HL-60/S4 treated with phorbol 12-myristate 13-acetate at 8.2 ng/mL for 4 days and 3 days (cell line): ENCODE results near the gene PHF14.
"Not testable (repeated sequence)": the region's sequence is repeated elsewhere in the genome, so short reads cannot be mapped to it uniquely, and the experiment has no call there.

ENCODE experiments used
- in situ Hi-C: fragments of 300-500 bp; cut with MboI; formaldehyde crosslinking; loops from 2 replicates; pipeline ENCODE4 v1.15.0; 2022; ENCODE audit warnings: low sequenced_read_pairs

The PHF14 gene

GRCh38 chr7:10981317-10981716 is 7.6 kb downstream of the PHF14 start:
- in situ Hi-C loops: no loop called here

GRCh38 chr7:10990748-10991147 is 17.1 kb downstream of the PHF14 start:
- in situ Hi-C loops: not testable (repeated sequence)

GRCh38 chr7:10995482-10996166 is 22.0 kb downstream of the PHF14 start:
- in situ Hi-C loops: not testable (repeated sequence)

- in situ Hi-C loops: no loop called here
Observed at GRCh38 chr7:10998996-10999757, 25.5 kb downstream of the PHF14 start.

GRCh38 chr7:11005202-11005601 is 31.5 kb downstream of the PHF14 start:
- in situ Hi-C loops: no loop called here

GRCh38 chr7:11006291-11006690 is 32.6 kb downstream of the PHF14 start:
- in situ Hi-C loops: no loop called here

GRCh38 chr7:11009631-11010030 is 36.0 kb downstream of the PHF14 start:
- in situ Hi-C loops: no loop called here

GRCh38 chr7:11021468-11021867 is 47.8 kb downstream of the PHF14 start:
- in situ Hi-C loops: no loop called here

GRCh38 chr7:11026452-11027359 is 53.0 kb downstream of the PHF14 start:
- in situ Hi-C loops: no loop called here

GRCh38 chr7:11035661-11036060 is 62.0 kb downstream of the PHF14 start:
- in situ Hi-C loops: no loop called here

- in situ Hi-C loops: no loop called here
Observed at GRCh38 chr7:11039974-11040373, 66.3 kb downstream of the PHF14 start.

GRCh38 chr7:11054033-11054432 is 80.4 kb downstream of the PHF14 start:
- in situ Hi-C loops: no loop called here

GRCh38 chr7:11060893-11061292 is 87.2 kb downstream of the PHF14 start:
- in situ Hi-C loops: no loop called here

- in situ Hi-C loops: no loop called here
Observed at GRCh38 chr7:11062110-11062509, 88.4 kb downstream of the PHF14 start.

GRCh38 chr7:11069591-11069990 is 95.9 kb downstream of the PHF14 start:
- in situ Hi-C loops: no loop called here

- in situ Hi-C loops: no loop called here
Observed at GRCh38 chr7:11077816-11078215, 104.1 kb downstream of the PHF14 start.

GRCh38 chr7:11078247-11078834 is 104.7 kb downstream of the PHF14 start:
- in situ Hi-C loops: no loop called here

GRCh38 chr7:11079907-11080306 is 106.2 kb downstream of the PHF14 start:
- in situ Hi-C loops: no loop called here

GRCh38 chr7:11082121-11082520 is 108.4 kb downstream of the PHF14 start:
- in situ Hi-C loops: no loop called here

- in situ Hi-C loops: no loop called here
Observed at GRCh38 chr7:11082552-11083213, 109.0 kb downstream of the PHF14 start.

GRCh38 chr7:11083214-11083568 is 109.5 kb downstream of the PHF14 start:
- in situ Hi-C loops: no loop called here
